Measurements from ENCODE around the gene PDE8A.
"Not testable (repeated sequence)": the region's sequence is repeated elsewhere in the genome, so short reads cannot be mapped to it uniquely, and the experiment has no call there.

PDE8A gene

DNA sequence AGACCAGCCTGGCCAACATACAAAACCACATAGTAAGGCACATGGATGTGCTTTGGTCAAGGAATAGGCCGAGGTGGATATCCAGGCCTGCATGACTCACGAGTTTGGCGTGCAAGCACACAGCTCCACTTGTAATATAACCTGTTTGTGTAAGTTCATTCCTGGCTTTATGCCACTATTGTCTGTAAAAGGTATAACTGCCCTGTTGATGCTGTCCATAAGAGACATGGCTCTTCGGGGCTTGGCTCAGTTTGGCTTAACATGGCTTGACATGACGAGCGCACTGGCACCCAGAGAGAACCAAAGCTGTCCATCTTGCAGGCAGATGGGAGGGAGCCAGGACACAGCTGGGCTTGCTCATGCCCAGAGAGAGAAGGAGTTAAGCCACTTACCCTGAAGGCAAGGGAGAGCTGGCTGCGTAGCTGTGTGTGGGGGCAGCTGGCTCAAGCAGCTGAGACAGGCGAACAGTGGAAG is 195.4 kb downstream of the PDE8A start:
- not testable (repeated sequence) for H3K4me1 Mint-ChIP-seq; H3K27ac Mint-ChIP-seq (ENCODE audit: low read depth); H3K36me3 Mint-ChIP-seq (ENCODE audit: insufficient read depth); H3K9me3 Mint-ChIP-seq; DNase-seq (ENCODE audit: low spot score in 2 of 2); H3K4me3 Mint-ChIP-seq; ATAC-seq (replicated peaks; ENCODE audit: extremely low read depth, poor library complexity, severe bottlenecking)
- peaks cover 45% of the 10 kb centered on the region for H3K27me3 Mint-ChIP-seq

GRCh38 chr15:85178308-85178707 is 196.7 kb downstream of the PDE8A start:
- H3K4me1 Mint-ChIP-seq: no peaks in the 10 kb centered on the region
- ATAC-seq (replicated peaks; ENCODE audit: extremely low read depth, poor library complexity, severe bottlenecking) (no peak), DNase-seq (ENCODE audit: low spot score in 2 of 2) (no peak)
- H3K9me3 Mint-ChIP-seq: no peaks in the 10 kb centered on the region
- H3K27ac Mint-ChIP-seq (ENCODE audit: low read depth): no peak overlapping the region
- no peaks in the 10 kb centered on the region for H3K36me3 Mint-ChIP-seq (ENCODE audit: insufficient read depth)
- H3K4me3 Mint-ChIP-seq: no peak overlapping the region
- H3K27me3 Mint-ChIP-seq: peaks cover 36% of the 10 kb centered on the region

DNA sequence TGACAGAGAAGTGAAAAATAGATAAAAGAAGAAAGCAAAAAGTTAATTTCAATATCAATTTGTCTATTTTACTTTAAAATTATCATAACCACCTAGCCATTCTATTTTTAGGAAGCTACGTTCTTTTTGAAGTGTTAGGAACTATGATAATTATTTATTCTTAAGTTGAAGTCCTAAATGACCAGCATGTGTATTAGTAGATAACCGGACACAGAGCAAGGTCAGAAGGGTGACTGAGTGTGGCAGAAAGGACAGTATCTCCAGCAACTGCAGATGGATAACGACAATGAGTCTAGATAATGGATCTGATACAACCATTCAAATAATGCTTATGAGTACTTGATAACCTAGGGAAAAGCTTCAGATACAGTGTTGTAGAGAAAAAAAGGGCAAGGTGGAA is 198.0 kb downstream of the PDE8A start:
- no peak overlapping the region for H3K27ac Mint-ChIP-seq (ENCODE audit: low read depth)
- H3K4me1 Mint-ChIP-seq: no peaks in the 10 kb centered on the region
- H3K27me3 Mint-ChIP-seq: peaks cover 27% of the 10 kb centered on the region
- H3K4me3 Mint-ChIP-seq: no peak overlapping the region
- DNase-seq (ENCODE audit: low spot score in 2 of 2) (no peak), ATAC-seq (replicated peaks; ENCODE audit: extremely low read depth, poor library complexity, severe bottlenecking) (no peak)
- no peaks in the 10 kb centered on the region for H3K9me3 Mint-ChIP-seq
- no peaks in the 10 kb centered on the region for H3K36me3 Mint-ChIP-seq (ENCODE audit: insufficient read depth)

DNA sequence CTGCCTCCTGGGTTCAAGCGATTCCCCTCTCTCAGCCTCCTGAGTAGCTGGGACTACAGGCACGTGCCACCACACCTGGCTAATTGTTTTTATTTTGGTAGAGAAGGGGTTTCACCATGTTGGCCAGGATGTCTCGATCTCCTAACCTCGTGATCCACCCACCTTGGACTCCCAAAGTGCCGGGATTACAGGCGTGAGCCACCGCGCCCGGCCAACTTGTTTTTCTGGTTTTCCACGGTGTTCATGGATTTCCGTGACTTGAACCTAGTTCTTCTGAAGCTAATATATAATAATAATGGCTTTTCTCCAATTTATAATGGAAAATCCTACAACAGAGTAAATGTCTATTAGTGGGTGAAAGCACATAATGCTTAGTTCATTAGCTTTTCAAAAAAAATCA is 203.7 kb downstream of the PDE8A start:
- H3K27me3 Mint-ChIP-seq; H3K36me3 Mint-ChIP-seq (ENCODE audit: insufficient read depth); DNase-seq (ENCODE audit: low spot score in 2 of 2); H3K4me3 Mint-ChIP-seq; H3K9me3 Mint-ChIP-seq; ATAC-seq (replicated peaks; ENCODE audit: extremely low read depth, poor library complexity, severe bottlenecking); H3K4me1 Mint-ChIP-seq; H3K27ac Mint-ChIP-seq (ENCODE audit: low read depth): not testable (repeated sequence)

- ATAC-seq (replicated peaks; ENCODE audit: extremely low read depth, poor library complexity, severe bottlenecking); H3K36me3 Mint-ChIP-seq (ENCODE audit: insufficient read depth); H3K9me3 Mint-ChIP-seq; H3K4me1 Mint-ChIP-seq; H3K27me3 Mint-ChIP-seq; H3K4me3 Mint-ChIP-seq; DNase-seq (ENCODE audit: low spot score in 2 of 2); H3K27ac Mint-ChIP-seq (ENCODE audit: low read depth): not testable (repeated sequence)
Observed at GRCh38 chr15:85188171-85188577, 206.5 kb downstream of the PDE8A start.

All from central memory CD8-positive, alpha-beta T cell (primary cell).